ENCODE results near the gene CLEC2B. TPM values are rescaled to one million over a fixed set of nuclear protein-coding genes. Genes with fewer than 3 reads are reported as not detected.
A peak's percentile ranks its signal among the peaks of the same experiment; 100 is the strongest.

The CLEC2B gene
- polyA plus RNA-seq, 3 donors from 2014 or later, result 92.8 to 134 (median 130) TPM

DNA sequence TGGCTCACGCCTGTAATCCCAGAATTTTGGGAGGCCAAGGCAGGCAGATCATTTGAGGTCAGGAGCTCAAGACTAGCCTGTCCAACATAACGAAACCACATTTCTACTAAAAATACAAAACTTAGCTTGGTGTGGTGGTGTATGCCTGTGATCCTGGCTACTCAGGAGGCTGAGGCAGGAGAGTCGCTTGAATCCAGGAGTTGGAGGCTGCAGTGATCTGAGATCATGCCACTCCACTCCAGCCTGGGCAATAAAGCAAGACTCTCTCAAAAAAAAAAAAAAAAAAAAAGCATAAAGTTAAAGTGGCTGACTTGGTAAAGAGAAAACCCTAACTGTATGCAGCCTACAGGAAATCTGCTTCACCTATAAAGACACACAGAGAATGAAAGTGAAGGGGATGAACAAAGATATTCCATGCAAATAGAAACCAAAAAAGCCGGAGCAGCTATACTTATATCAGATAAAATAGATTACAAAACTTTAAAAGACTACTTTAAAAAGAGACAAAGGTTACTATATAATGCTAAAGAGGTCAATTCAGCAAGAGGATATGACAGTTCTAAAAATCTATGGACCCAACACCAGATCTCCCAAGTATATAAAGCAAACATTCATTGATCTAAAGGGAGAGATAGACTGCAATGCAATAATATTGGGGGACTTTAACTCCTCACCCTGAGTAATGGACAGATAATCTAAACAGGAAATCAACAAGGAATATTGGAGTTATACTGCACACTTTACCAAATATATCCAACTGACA lies 4.1 kb downstream of the CLEC2B start:
- Mint-ChIP-seq H3K27ac (peak overlapping the region; percentile 76 to 99 (median 88)), H3K36me3 (peaks cover 30 to 37% (median 36%) of the 10 kb centered on the region in 3 donors), H3K27me3 (ENCODE audit: low read depth in 3 of 3) (peaks cover 1 to 12% (median 5%) of the 10 kb centered on the region in 3 donors), H3K4me3 (peak overlapping the region; percentile 89 to 97 (median 93)), H3K9me3 (peaks cover 0 to 17% (median 12%) of the 10 kb centered on the region in 6 donors), H3K4me1 (peaks cover 8 to 58% of the 10 kb centered on the region in 2 donors)
- peak in 2 of 3 donors; percentile 31 to 43 for DNase-seq

DNA sequence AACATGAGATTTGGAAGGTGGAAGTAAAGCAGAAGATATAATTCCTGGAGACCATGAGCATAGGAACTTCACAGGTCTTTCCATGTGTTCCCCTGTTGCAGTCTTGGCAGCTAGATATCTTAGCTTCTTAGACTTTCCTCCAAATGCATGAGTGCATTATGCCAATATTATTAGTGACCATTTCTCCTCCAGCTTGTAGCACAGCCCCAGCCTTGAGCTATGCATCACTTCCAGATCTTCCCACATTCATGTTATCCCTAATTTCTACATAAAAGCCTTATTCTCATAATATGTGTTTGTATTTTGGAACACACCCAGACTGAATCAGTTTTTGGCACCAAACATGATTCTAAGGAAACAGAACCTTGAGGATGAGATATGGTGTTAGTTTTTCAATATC lies 11.0 kb downstream of the CLEC2B start:
- Mint-ChIP-seq H3K36me3 (peaks cover 23 to 52% (median 39%) of the 10 kb centered on the region in 3 donors), H3K27me3 (ENCODE audit: low read depth in 3 of 3) (peaks cover 0 to under 1% (median 0%) of the 10 kb centered on the region in 3 donors), H3K4me1 (peaks cover 0 to 78% of the 10 kb centered on the region in 2 donors), H3K4me3 (peak overlapping the region in 3 of 5 donors; percentile 0 to 23 (median 2)), H3K27ac (peak overlapping the region in 5 of 6 donors; percentile 44 to 91 (median 76)), H3K9me3 (peaks cover 0 to 5% (median 1%) of the 10 kb centered on the region in 6 donors)
- no peak for DNase-seq

DNA sequence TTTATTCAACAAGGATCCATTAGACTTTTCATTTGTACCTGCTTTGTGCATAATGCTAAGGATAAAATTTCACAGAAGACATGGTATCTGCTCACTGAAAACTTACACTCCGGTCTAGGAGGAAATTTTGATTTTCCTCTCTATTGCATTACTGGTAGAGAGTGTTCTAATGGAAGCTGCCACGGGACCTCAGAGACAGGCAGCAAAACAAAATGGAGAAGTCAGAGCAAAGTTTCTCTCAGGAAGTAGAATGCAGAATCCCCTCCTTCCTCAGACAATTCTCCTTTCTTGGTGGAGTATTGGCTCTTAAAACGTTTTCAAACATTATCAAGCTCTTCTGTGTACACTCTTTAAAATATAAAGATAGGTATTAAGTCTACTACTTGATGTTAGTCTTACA lies 12.3 kb downstream of the CLEC2B start:
- Mint-ChIP-seq H3K4me1 (peaks cover 0 to 80% of the 10 kb centered on the region in 2 donors), H3K36me3 (peaks cover 13 to 54% (median 39%) of the 10 kb centered on the region in 3 donors), H3K27me3 (ENCODE audit: low read depth in 3 of 3) (no peaks in the 10 kb centered on the region), H3K27ac (peak overlapping the region; percentile 20 to 90 (median 74)), H3K9me3 (no peaks in the 10 kb centered on the region), H3K4me3 (peak overlapping the region in 1 of 5 donors; percentile 18)
- no peak for DNase-seq

DNA sequence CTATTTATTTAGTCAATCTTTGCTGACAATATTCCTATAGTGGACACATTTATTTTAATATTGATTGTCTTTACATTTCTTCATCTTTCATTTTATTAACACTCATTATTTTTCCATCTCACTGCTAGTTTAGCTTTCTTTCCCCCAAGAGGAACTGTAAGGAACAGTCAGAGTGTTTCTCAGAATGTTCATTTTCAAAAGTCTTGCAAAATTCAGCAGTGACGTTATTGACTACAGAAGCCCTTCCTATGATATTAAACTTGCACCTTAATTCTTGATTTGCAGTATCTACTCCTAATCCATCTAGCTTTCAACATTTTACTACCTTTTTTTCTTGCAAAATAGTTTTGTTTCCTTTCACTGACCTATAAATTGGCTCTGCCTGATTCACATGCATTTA lies 13.0 kb downstream of the CLEC2B start:
- H3K36me3 Mint-ChIP-seq, result peaks cover 16 to 59% (median 40%) of the 10 kb centered on the region in 3 donors
- peak overlapping the region; percentile 20 to 90 (median 68) for H3K27ac Mint-ChIP-seq
- H3K9me3 Mint-ChIP-seq, result no peaks in the 10 kb centered on the region
- H3K4me3 Mint-ChIP-seq, result peak overlapping the region in 1 of 5 donors; percentile 53
- peaks cover 0 to 82% of the 10 kb centered on the region in 2 donors for H3K4me1 Mint-ChIP-seq
- H3K27me3 Mint-ChIP-seq (ENCODE audit: low read depth in 3 of 3), result peaks cover 0 to 5% (median 0%) of the 10 kb centered on the region in 3 donors
- no peak for DNase-seq

DNA sequence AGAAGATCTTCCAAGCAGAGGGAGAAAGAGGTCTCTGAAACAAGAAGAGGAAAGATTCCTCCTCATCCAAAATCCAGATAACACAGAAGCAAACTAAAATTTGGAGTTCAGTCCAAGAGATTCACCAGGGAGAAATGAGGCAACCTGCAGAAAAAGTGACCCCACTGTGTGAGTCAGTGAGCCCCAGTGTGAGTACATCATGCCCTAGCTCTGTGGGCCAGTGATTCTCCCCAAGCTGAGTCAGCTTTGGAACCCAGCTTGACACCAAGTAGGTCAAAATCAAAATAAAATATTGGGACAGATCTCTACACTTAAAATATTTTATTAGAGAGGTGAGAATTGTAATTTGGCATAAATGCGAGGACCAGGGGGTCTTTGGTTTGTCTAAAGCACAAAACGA lies 17.2 kb downstream of the CLEC2B start:
- Mint-ChIP-seq H3K9me3 (no peaks in the 10 kb centered on the region), H3K4me3 (peak overlapping the region in 3 of 5 donors; percentile 19 to 49 (median 22)), H3K27me3 (ENCODE audit: low read depth in 3 of 3) (peaks cover 0 to 5% (median 0%) of the 10 kb centered on the region in 3 donors), H3K27ac (peak overlapping the region; percentile 83 to 91 (median 88)), H3K4me1 (peaks cover 0 to 92% of the 10 kb centered on the region in 2 donors), H3K36me3 (peaks cover 29 to 80% (median 49%) of the 10 kb centered on the region in 3 donors)
- no peak for DNase-seq

DNA sequence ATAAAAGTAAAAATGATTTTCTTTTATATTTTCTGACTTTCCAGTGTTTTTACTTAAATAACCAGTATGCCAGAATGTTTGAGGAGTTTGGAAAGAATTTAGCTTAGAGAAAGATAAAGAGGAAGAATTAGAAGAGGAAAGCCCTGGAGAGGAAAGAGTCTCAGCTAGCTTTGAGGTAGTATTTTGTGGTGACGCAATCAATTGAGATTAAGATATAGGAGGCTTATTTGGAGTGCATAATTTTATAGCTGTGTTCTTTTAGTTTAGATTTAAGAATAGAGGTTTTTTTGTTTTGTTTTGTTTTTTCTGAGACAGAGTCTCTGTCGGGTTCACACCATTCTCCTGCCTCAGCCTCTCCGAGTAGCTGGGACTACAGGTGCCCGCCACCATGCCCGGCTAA lies 18.1 kb downstream of the CLEC2B start:
- Mint-ChIP-seq H3K27ac (peak overlapping the region; percentile 79 to 91 (median 88)), H3K9me3 (no peaks in the 10 kb centered on the region), H3K27me3 (ENCODE audit: low read depth in 3 of 3) (peaks cover 0 to 5% (median 0%) of the 10 kb centered on the region in 3 donors), H3K4me1 (peaks cover 0 to 94% of the 10 kb centered on the region in 2 donors), H3K36me3 (peaks cover 38 to 80% (median 54%) of the 10 kb centered on the region in 3 donors), H3K4me3 (peak overlapping the region in 4 of 5 donors; percentile 20 to 35 (median 28))
- DNase-seq, result no peak

DNA sequence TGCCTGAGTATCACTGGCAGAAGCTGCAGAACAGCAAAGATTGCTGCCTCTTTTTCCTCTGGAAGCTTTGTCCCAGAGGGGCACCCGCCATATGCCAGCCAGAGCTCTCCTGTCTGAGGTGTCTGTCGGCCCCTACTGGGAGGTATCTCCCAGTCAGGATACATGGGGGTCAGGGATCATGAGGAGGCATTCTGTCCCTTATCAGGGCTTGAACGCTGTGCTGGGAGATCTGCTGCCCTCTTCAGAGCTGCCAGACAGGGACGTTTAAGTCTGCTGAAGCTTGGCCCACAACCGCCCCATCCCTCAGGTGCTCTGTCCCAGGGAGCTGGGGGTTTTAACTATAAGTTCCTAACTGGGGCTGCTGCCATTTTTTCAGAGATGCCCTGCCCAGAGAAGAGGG lies 20.3 kb downstream of the CLEC2B start:
- no peak for DNase-seq
- Mint-ChIP-seq H3K4me1 (peaks cover 0 to 96% of the 10 kb centered on the region in 2 donors), H3K4me3 (peak overlapping the region in 3 of 5 donors; percentile 4 to 36 (median 25)), H3K9me3 (no peaks in the 10 kb centered on the region), H3K27ac (peak overlapping the region in 5 of 6 donors; percentile 54 to 89 (median 84)), H3K36me3 (peaks cover 41 to 79% (median 48%) of the 10 kb centered on the region in 3 donors), H3K27me3 (ENCODE audit: low read depth in 3 of 3) (peaks cover 0 to 5% (median 0%) of the 10 kb centered on the region in 3 donors)

DNA sequence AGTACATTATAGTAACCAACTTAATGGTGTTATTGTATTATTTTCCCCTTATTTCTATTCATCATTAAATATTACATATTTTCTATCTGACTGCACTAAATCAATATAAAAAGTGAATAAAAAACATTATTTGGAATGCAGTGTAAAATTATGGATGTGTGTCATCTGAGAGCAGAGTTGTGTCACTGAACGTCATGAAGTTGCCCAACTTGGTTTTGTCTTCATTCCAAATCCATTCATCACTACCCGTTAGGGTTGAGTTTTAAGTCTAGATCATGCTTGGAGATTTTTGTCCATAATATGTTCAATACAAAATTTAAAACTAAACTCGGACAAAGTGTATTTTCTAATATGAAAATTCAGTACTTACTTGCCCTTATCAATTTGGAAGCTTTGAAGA lies 25.7 kb downstream of the CLEC2B start:
- H3K27ac Mint-ChIP-seq, result peak overlapping the region in 5 of 6 donors; percentile 9 to 73 (median 28)
- peaks cover 0 to 85% of the 10 kb centered on the region in 2 donors for H3K4me1 Mint-ChIP-seq

DNA sequence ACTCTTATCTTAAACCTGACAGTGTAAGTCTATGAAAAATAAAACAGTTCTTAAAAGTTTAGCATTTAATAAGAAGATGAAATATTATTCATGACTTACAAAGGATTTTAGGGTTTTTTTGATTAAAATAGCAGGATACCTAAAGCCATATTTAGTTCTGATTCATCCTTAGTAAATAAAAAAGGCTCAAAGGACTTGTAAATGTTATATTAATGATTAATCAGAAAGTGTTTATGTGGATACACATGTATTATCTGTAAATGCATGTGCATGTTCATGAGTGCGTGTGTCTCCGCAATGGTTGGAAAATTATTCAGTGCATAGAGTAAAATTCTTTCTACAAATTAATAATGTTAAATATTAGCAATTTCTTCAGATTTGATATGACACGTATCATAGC lies 37.4 kb downstream of the CLEC2B start:
- Mint-ChIP-seq H3K4me1 (peaks cover 4 to 16% of the 10 kb centered on the region in 2 donors), H3K9me3 (no peaks in the 10 kb centered on the region), H3K27ac (peak overlapping the region in 5 of 6 donors; percentile 7 to 91 (median 86)), H3K27me3 (ENCODE audit: low read depth in 3 of 3) (peaks cover 0 to 16% (median 2%) of the 10 kb centered on the region in 3 donors), H3K4me3 (peak overlapping the region; percentile 84 to 99 (median 96)), H3K36me3 (peaks cover 30 to 33% (median 32%) of the 10 kb centered on the region in 3 donors)
- no peak for DNase-seq

More for the DNA sequence above, 25.7 kb downstream of the CLEC2B start:
- no peak for DNase-seq
- peaks cover 0 to 2% (median 0%) of the 10 kb centered on the region in 3 donors for H3K27me3 Mint-ChIP-seq (ENCODE audit: low read depth in 3 of 3)
- no peaks in the 10 kb centered on the region for H3K9me3 Mint-ChIP-seq
- H3K36me3 Mint-ChIP-seq, result peaks cover 28 to 58% (median 28%) of the 10 kb centered on the region in 3 donors
- H3K4me3 Mint-ChIP-seq, result no peak overlapping the region

DNA sequence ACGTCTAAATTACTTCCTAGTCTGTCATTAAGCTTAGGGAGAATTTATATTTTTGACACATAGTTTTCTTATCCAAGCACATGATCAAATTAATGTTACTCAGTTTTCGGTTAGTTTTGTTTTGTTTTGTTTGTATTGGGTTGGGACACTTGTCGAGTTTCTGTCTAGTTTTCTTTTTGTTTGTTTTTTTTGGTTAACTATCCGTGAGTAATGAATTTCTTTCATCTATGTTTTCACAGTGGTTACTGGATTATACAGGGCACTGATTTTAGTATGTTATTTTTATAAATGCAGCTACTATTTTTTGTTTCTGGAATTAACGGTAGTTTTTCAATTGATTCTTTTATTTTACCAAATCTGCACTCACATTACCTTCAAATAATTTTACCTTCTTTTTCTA lies 39.2 kb downstream of the CLEC2B start:
- Mint-ChIP-seq H3K27me3 (ENCODE audit: low read depth in 3 of 3) (peaks cover 0 to 16% (median 2%) of the 10 kb centered on the region in 3 donors), H3K9me3 (no peaks in the 10 kb centered on the region), H3K4me3 (peak overlapping the region; percentile 91 to 99 (median 97)), H3K36me3 (peaks cover 28 to 33% (median 31%) of the 10 kb centered on the region in 3 donors), H3K27ac (peak overlapping the region; percentile 94 to 97 (median 94)), H3K4me1 (peaks cover 22 to 29% of the 10 kb centered on the region in 2 donors)
- DNase-seq, result peak; percentile 25 to 46 (median 40)

DNA sequence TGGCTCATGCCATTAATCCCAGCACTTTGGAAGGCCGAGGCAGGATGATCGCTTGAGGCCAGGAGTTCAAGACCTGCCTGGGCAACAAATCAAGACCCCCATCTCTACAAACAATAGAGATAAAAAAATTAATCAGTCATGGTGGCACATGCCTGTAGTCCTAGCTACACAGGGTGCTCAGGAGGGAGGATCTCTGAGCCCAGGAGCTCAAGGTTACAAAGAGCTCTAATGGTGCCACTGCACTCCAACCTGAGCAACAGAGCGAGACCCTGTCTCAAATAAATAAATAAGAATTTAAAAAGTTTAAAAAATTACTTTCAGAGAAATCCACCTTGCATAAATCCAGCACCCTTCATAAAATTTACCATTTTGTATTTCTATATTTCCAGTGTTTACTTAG lies 39.7 kb downstream of the CLEC2B start:
- H3K27me3 Mint-ChIP-seq (ENCODE audit: low read depth in 3 of 3), result peaks cover 0 to 16% (median 2%) of the 10 kb centered on the region in 3 donors
- peak overlapping the region; percentile 94 to 97 (median 94) for H3K27ac Mint-ChIP-seq
- peaks cover 27 to 34% of the 10 kb centered on the region in 2 donors for H3K4me1 Mint-ChIP-seq
- H3K4me3 Mint-ChIP-seq, result peak overlapping the region; percentile 91 to 99 (median 97)
- H3K36me3 Mint-ChIP-seq, result peaks cover 28 to 33% (median 31%) of the 10 kb centered on the region in 3 donors
- peaks cover 0 to 2% (median 0%) of the 10 kb centered on the region in 6 donors for H3K9me3 Mint-ChIP-seq
- peak in 2 of 3 donors; percentile 32 to 40 for DNase-seq

DNA sequence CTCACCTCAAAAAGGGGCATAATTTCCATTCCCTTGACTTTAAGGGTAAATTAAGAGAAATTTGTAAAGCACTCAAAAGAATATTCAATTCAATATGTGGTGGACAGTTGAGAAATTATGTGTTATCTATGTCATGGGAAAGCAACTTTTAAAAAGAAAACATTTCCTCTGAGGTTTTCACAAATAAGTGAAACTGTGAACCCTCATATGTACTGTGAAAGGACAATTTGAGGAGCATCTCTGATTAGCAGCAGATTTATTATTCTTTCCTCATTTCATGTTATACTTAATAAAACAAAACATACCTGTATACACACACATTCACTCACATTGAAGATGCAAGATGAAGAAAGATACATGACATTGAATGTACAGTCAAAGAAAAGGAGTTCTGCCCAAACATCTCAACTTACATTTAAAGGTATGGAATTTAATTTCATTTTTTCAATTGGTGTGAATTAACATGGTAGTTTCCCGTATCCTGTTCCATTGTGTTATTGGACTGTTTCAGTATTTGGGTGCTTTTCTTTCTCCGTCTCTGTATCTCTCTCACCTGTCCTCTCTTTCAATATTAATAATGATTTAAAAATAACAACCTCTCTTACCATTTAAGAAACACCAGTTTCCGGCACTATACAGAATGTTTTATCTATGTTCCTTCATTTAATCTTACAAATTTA lies 41.8 kb downstream of the CLEC2B start, which contains the start of gene KLRF1:
Gene KLRF1, plus strand, starts transcription at position 273 of the 680 bp plus-strand sequence. Its CDS starts 64 bp downstream, at position 337.
- peaks cover 23 to 35% (median 31%) of the 10 kb centered on the region in 3 donors for H3K36me3 Mint-ChIP-seq
- peaks cover 36 to 48% of the 10 kb centered on the region in 2 donors for H3K4me1 Mint-ChIP-seq
- H3K27me3 Mint-ChIP-seq (ENCODE audit: low read depth in 3 of 3), result peaks cover 0 to 16% (median 6%) of the 10 kb centered on the region in 3 donors
- peak; percentile 64 to 74 (median 73) for DNase-seq
- H3K4me3 Mint-ChIP-seq, result peak within 1 kb of the TSS; percentile 91 to 99 (median 97)
- peak within 1 kb of the TSS; percentile 91 to 99 (median 96) for H3K27ac Mint-ChIP-seq
- H3K9me3 Mint-ChIP-seq, result peaks cover 0 to 11% (median 3%) of the 10 kb centered on the region in 6 donors

Data from immature natural killer cell (primary cell).